ENCODE measurements around the gene GPN1.
A peak's percentile ranks its signal among the peaks of the same experiment; 100 is the strongest.
"Not testable (repeated sequence)": the region's sequence is repeated elsewhere in the genome, so short reads cannot be mapped to it uniquely, and the experiment has no call there.

Gene GPN1

DNA sequence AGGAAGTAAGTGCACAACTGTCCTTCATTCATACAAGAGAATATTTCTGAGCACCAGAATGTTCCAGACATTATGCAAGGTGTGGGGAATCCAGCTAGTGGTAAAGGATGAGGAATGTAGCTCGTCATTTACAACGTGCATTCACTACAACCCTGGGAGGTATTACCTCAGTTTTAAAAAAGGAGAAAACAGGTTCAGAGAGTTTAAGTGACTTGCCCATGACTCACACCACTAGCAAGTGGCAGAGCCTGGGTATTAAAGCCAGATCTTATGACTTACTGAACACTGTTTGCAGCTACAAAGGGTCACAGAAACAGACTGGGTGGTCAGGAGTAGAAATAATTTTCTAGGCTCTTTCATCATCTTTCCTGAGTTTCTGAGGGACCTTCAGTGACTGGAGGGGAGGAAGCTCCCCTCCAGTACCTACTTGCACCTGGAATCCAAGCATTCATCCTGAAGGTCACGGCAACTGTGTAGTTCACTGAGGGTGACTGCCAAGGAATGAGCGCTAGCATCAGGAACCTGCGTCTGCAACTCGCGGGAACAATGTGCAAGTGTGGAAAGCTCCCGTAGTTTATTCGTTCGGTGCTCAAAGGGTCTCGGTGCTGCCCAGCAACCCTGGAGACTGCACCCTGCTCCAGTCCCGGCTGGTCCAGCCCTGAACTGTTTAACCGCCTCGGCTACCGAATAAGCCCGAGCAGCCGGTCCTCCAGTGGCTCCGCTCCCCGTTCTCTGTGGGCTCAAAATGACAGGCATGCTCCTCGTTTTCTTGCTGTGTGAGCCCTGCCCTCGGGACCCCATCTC, 685 bp upstream of the GPN1 start:
- DNase-seq (ENCODE audit: low spot score), result peak; percentile 25

- DNase-seq (ENCODE audit: low spot score), result not testable (repeated sequence)
Observed at GRCh38 chr2:27630257-27630656, 1.4 kb downstream of the GPN1 start.

GRCh38 chr2:27634291-27634690, 5.4 kb downstream of the GPN1 start:
- no peak for DNase-seq (ENCODE audit: low spot score)

GRCh38 chr2:27636766-27637165, 7.9 kb downstream of the GPN1 start:
- DNase-seq (ENCODE audit: low spot score), result no peak

DNA sequence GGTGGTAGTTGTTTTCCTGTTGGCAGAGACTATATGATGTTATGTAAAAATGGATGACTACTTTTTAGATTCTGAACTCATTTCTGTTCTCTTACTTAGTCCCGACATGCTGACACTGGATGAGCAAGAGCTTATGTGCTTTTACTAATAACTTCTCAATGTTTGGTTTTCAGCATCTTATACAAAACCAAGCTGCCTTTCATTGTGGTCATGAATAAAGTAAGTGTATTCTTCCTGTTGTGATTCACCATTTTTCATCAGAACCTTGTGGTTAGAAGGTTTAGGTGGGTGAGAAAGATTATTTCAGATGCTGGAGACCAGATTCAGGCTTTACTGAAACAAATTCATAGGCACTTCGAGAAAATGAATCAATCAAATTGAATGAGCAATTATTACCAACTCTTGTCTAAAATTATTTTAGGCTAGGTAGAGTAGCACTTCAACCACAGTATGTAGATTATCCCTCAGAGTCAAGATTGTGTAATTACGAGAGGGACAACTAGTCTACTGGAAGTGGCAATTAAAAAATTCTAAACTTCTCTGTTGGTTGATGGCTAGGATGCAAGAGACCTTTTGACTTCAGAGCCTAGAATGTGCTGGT, 9.3 kb downstream of the GPN1 start:
- no peak for DNase-seq (ENCODE audit: low spot score)

DNA sequence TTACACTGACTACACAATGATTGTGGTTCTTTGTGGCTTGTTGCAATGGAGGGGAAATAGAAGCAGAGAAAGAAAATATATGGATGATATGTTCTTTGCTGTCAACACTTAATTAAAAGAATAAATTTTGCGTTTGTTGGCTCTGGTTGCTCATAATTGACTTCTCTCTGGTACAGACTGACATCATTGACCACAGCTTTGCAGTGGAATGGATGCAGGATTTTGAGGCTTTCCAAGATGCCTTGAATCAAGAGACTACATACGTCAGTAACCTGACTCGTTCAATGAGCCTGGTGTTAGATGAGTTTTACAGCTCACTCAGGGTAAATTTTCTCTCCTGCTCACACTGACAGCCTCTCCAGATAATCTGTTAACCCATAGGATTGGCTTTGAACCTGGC, 9.9 kb downstream of the GPN1 start:
- no peak for DNase-seq (ENCODE audit: low spot score)

- DNase-seq (ENCODE audit: low spot score), result no peak
Observed at GRCh38 chr2:27640722-27641245, 11.9 kb downstream of the GPN1 start.

DNA sequence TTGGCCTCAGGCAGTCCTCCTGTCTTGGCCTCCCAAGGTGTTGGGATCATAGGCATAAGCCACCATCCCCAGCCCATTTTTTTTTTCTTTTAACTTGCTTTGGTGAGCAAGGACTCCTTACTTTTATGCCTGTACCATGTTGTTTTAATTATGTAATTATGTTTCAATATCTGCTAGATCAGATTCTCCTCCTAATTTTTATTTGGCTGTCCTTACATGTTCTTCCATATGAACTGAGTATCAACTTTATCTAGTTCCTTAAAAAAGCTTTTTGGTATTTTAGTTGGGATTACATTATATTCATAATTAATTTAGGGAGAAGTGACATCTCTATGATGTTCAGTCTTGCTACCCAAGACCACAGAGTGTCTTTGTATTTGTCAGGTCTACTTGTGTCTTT, 16.3 kb downstream of the GPN1 start:
- no peak for DNase-seq (ENCODE audit: low spot score)

GRCh38 chr2:27647289-27647688, 18.4 kb downstream of the GPN1 start:
- DNase-seq (ENCODE audit: low spot score), result no peak

DNA sequence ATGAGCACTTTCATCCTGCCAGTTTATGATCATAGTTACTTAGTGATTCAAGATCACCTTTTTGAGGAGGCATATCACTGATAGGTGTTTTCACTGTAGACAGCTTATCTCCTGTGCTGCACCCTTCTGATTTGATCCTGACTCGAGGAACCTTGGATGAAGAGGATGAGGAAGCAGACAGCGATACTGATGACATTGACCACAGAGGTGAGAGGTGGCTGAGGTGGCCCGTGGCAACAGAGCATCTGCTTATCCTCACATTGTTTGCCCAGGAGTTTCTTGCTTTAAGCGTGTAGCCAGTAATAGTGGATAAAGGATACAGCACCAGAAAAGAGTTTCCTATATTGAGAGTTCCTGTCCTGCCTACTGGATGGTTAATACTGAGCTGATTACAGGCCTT, 18.9 kb downstream of the GPN1 start:
- no peak for DNase-seq (ENCODE audit: low spot score)

GRCh38 chr2:27651056-27651455, 22.2 kb downstream of the GPN1 start:
- no peak for DNase-seq (ENCODE audit: low spot score)

DNA sequence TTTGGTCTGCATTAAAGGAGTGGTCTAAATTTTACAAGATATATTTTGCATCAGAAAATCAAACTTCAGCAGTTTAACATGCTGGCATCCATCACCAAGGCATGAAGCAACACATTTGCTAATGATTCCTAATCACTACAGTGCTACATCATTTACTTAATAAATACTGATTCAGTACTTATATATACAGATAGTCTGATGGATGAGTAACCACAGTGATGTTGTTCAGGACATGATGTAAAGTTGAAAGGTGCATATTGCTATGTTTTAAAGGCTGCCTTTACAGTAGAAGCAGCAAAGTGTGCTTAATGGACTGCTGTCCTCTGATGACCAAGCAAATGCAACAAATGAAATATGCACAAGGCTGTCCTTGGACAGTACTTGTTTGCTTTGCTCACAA, 23.5 kb downstream of the GPN1 start:
- no peak for DNase-seq (ENCODE audit: low spot score)

GRCh38 chr2:27652790-27653189, 23.9 kb downstream of the GPN1 start:
- no peak for DNase-seq (ENCODE audit: low spot score)

DNA sequence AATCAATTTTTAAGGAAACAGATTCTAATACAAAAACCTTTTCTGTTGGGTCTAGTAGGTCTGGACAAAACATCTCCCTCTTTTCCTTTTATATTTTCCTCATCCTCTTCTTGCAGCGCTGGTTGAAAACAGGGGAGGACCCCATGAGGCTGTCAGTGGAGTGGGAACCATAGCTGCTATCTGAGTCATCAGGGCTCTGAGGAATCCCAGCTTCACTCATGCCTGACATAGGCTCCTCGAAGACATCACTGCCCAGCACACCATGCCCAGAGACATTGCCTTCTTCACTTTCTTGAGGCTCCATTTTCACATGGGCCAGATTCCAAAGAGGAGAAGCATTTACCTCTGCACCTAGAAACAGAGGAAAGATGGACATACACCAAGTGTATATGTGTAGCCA, 24.5 kb downstream of the GPN1 start:
- no peak for DNase-seq (ENCODE audit: low spot score)

DNA sequence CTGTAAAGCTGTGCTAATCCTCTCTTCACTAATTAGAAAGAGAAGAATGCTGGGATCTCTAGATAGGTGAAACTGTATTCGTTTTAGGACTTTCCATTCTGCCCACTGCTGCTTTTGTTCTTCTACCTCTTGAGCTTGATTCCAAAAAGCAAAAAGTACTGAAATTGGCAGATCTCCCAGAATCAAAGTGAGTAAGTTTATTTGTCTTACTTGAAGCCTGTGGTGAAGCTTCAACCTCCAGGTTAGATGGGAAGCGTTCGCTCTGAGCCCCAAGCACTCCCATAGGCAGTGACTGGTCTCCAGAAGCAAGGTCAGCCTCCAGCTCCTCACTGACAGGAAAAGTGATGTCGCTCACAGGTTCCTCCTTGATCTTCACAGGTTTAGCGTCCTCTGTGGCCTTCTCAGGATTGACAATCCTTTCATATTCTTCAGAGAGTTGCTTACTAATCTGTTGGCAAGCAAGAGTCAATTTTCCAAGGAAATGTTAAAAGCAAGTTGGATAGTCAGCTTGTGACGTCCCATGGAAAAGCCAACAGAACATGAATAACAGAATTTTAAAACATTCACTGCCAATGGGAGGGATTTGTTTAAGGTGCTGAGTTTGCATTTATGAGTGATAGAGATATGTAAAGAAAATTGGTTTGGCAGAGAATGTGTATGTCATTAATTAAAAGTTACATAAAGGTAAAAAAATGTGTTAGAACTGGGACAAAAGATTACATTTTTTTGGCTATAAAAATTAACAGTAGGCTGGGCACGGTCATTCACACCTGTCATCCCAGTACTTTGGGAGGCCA, 26.5 kb downstream of the GPN1 start:
- no peak for DNase-seq (ENCODE audit: low spot score)

DNA sequence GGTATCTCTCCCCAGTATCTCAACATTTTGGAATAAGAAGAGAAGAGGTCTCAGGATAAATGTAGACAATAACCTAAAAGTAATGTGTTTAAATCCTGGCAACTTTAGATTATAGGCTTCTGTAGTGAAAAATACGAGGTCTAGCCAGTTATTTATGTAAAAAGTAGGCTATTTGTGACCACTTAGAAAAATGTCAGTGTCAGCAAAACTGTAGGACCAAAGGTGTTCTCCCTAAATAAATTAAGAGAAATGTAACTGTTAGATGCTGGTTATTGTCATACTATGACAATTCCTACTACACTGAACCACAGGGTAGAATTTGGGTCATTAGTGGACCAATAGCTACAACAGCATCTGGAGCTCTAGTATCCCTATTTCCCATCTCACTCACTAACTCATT, 32.5 kb downstream of the GPN1 start:
- DNase-seq (ENCODE audit: low spot score), result no peak

DNA sequence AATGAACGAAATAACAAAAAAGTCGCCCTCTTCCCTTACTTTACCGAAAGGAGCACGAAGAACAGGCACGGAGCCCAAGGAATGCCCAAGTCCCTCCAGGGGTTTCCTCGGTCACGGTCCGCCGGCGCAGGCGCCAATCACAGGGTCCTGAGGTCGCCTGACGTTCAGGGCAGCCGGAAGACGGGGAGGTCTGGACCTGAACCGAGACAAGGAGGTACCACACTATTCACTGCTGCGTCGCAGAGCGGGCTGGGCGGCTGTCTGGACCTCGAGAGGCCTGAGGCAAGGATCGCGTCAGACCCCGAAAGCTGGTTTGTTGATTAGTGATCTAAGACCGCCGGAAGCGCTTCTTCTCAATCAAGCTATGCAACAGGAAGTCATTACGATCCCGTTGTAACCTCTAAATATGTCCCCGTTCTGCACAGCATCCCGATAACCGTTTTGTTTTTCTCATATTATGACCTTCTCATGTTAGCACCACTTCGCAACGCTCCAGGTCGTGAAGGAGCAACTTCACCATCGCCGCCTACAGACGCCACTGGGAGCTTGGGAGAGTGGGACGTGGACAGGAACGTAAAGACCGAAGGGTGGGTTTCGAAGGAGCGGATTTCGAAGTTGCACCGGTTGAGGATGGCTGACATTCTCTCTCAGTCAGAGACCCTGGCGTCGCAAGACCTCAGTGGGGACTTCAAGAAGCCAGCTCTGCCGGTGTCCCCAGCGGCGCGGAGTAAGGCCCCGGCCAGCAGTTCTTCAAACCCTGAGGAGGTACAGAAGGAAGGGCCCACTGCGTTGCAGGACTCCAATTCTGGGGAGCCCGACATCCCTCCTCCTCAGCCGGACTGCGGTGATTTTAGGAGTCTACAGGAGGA, 34.7 kb downstream of the GPN1 start, which contains the start of the genes SLC4A1AP and SUPT7L:
Gene SLC4A1AP (plus strand): TSS at position 605 of the 869 bp plus-strand sequence. CDS start 26 bp downstream, at position 631.
Gene SUPT7L (minus strand): TSS at position 330 of the 869 bp plus-strand sequence. CDS start 1,422 bp downstream, outside the sequence.
- peak; percentile 79 for DNase-seq (ENCODE audit: low spot score)

- DNase-seq (ENCODE audit: low spot score), result no peak
Observed at GRCh38 chr2:27664154-27664574, 35.3 kb downstream of the GPN1 start.

DNA sequence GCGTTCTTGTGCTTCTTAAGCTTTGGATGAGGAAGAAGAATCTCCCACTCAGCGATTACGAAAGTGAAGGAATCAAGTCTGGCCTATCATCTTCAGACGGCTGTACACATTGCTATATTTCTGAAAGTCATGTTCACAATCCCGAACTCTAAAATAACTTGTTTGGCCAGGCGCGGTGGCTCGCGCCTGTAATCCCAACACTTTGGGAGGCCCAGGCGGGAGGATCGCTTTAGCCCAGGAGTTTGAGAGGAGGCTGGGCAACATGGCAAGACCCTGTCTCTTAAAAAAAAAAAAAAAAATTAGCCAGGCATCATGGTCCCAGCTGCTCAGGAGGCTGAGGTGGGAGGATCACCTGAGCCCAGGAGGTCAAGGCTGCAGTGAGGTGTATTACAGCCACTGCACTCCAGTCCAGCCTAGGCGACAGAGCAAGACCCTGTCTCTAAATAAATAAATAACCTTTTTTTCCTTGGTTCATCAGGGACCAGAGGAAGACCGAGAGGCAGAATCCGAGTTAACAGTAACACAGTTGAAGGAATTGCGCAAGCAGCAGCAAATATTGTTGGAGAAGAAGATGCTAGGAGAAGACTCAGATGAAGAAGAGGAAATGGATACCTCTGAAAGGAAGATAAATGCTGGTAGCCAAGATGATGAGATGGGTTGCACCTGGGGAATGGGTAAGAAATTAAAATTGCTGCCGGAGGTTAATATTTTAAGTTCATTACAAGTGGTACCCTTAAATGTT, 35.9 kb downstream of the GPN1 start:
- no peak for DNase-seq (ENCODE audit: low spot score)

DNA sequence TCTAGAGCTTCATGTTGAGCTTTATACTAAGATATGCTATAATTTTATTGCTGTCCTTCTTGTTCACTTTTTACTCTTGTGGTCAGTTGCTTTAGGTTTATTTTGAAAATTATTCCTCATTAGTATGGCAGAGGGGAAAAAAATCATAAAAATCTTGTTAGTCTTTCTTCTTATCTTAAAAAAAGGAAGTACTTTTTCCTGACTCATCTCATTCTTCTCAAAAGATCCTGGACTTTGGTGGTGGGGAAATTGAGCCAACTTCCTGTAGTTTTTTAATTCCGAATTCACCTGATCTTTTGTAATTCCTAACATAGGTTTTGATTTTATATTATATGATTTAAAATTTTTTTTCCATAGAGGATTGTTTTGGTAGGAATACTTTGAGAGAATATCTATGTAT, 38.6 kb downstream of the GPN1 start:
- DNase-seq (ENCODE audit: low spot score), result no peak

GRCh38 chr2:27671235-27671634, 42.4 kb downstream of the GPN1 start:
- DNase-seq (ENCODE audit: low spot score), result no peak

All from COLO829 (cell line).